SHP77 (cell line): ENCODE results near the gene CEND1.
A peak's percentile ranks its signal among the peaks of the same experiment; 100 is the strongest.

Source experiments
- DNase-seq, 2 experiments: peaks; one replicate each; lab custom pipeline; 2025; lab: John Stamatoyannopoulos, UW

CEND1 gene

GRCh38 chr11:789943-790342 is at the start of gene CEND1:
TSS of gene CEND1 (minus strand) at chr11:790090. CDS start at chr11:788576, 1,514 bp downstream.
- DNase-seq, result no peak

- no peak for DNase-seq
These were observed 49.4 kb upstream of the CEND1 start for GRCh38 chr11:839280-839623.

GRCh38 chr11:838441-839279 is 48.8 kb upstream of the CEND1 start:
- no peak for DNase-seq

- no peak for DNase-seq
These were observed 48.1 kb upstream of the CEND1 start for GRCh38 chr11:837990-838307.

GRCh38 chr11:837189-837989 is 47.5 kb upstream of the CEND1 start:
- no peak for DNase-seq

GRCh38 chr11:836700-837099 is 46.8 kb upstream of the CEND1 start:
- DNase-seq, result no peak

GRCh38 chr11:836274-836673 is 46.4 kb upstream of the CEND1 start:
- no peak for DNase-seq

GRCh38 chr11:834371-835316 is 44.8 kb upstream of the CEND1 start:
- DNase-seq, result peak in 1 of 2 experiments; percentile 30

- DNase-seq, result no peak
These were observed 44.0 kb upstream of the CEND1 start for GRCh38 chr11:833849-834311.

- DNase-seq, result no peak
These were observed 43.4 kb upstream of the CEND1 start for GRCh38 chr11:833114-833791.

GRCh38 chr11:832529-833113 is 42.7 kb upstream of the CEND1 start, which contains the start of gene CD151:
TSS of gene CD151 (plus strand) at chr11:832952. CDS start at chr11:836070, 3,118 bp downstream.
- DNase-seq, result peak in 1 of 2 experiments; percentile 45

- DNase-seq, result no peak
These were observed 42.2 kb upstream of the CEND1 start for GRCh38 chr11:831961-832528.

GRCh38 chr11:831118-831864 is 41.4 kb upstream of the CEND1 start:
- peak in 1 of 2 experiments; percentile 59 for DNase-seq

- DNase-seq, result no peak
These were observed 40.6 kb upstream of the CEND1 start for GRCh38 chr11:830295-831117.

GRCh38 chr11:829847-830294 is 40.0 kb upstream of the CEND1 start:
- no peak for DNase-seq

- DNase-seq, result no peak
These were observed 39.4 kb upstream of the CEND1 start for GRCh38 chr11:829176-829846.

GRCh38 chr11:828506-829175 is 38.8 kb upstream of the CEND1 start:
- DNase-seq, result no peak

GRCh38 chr11:827897-828192 is 38.0 kb upstream of the CEND1 start, which contains the start of gene CRACR2B:
TSS of gene CRACR2B (plus strand) at chr11:827919. CDS start at chr11:828608, 689 bp downstream.
- DNase-seq, result no peak
